HEK293 (cell line): ENCODE measurements around the gene CATSPERZ.

Source experiments
- CTCF ChIA-PET: fragments of 350-600 bp; formaldehyde crosslinking; extraction: SDS; loops from one replicate; lab custom pipeline; 2021; ENCODE audit warnings: antibody characterized with exemption; lab: Yijun Ruan, JAX
- POLR2A ChIA-PET: fragments of 300-600 bp; formaldehyde crosslinking; extraction: SDS; loops from one replicate; lab custom pipeline; 2020; ENCODE audit warnings: antibody characterized with exemption, inconsistent platforms; lab: Yijun Ruan, JAX
- H3K27ac ChIP-seq: fragments of 200-500 bp; sonication (Bioruptor generic); 2 replicates; pipeline ENCODE4 v1.5.1; 2014; ENCODE audit warnings: low read depth, low read length, control low read depth, inconsistent platforms; ENCODE audit errors: extremely low read depth
- H3K36me3 ChIP-seq, 2 experiments: fragments of 200-500 bp in 1 of 2; sonication (Bioruptor generic) in 1 of 2; 1 replicate in 1 of 2; 2 replicates in 1 of 2; pipeline ENCODE4 v1.5.1; 2014 to 2017; ENCODE audit warnings: inconsistent platforms in 2 of 2, low read length in 2 of 2; ENCODE audit not compliant: control insufficient read depth in 2 of 2, insufficient read depth in 1 of 2
- H3K4me1 ChIP-seq: fragments of 200-500 bp; sonication (Bioruptor generic); 2 replicates; pipeline ENCODE4 v1.5.1; 2014; ENCODE audit warnings: mild to moderate bottlenecking, low read length, inconsistent platforms; ENCODE audit not compliant: control insufficient read depth, insufficient read depth
- H3K4me3 ChIP-seq: 2 replicates; pipeline ENCODE4 v1.5.1; 2011; ENCODE audit warnings: low read depth, mild to moderate bottlenecking, control low read depth, low read length, moderate library complexity
- H3K9me3 ChIP-seq: fragments of 200-500 bp; sonication (Bioruptor generic); 2 replicates; pipeline ENCODE4 v1.5.1; 2014; ENCODE audit warnings: low read depth, low read length, inconsistent platforms; ENCODE audit not compliant: control insufficient read depth, insufficient read depth
- BCL11B ChIP-seq: fragments of 450-650 bp; formaldehyde crosslinking; IDR thresholded peaks from 2 replicates; pipeline ENCODE4 v1.5.1; 2016; ENCODE audit warnings: low read depth, missing biosample characterization, missing genetic modification characterization
- FEZF1 ChIP-seq: fragments of 450-650 bp; formaldehyde crosslinking; IDR thresholded peaks from 2 replicates; pipeline ENCODE4 v1.5.1; 2016; ENCODE audit warnings: missing biosample characterization, missing genetic modification characterization
- KLF1 ChIP-seq: fragments of 450-650 bp; formaldehyde crosslinking; IDR thresholded peaks from 2 replicates; pipeline ENCODE4 v1.5.1; 2016; ENCODE audit warnings: missing biosample characterization, missing genetic modification characterization
- SP2 ChIP-seq: fragments of 450-650 bp; formaldehyde crosslinking; IDR thresholded peaks from 2 replicates; pipeline ENCODE4 v1.5.1; 2016; ENCODE audit warnings: missing biosample characterization, missing genetic modification characterization
- ZNF221 ChIP-seq: fragments of 450-650 bp; formaldehyde crosslinking; IDR thresholded peaks from 2 replicates; pipeline ENCODE4 v1.5.1; 2017; ENCODE audit warnings: missing biosample characterization, missing genetic modification characterization, borderline replicate concordance
- ZNF223 ChIP-seq: fragments of 450-650 bp; formaldehyde crosslinking; IDR thresholded peaks from 2 replicates; pipeline ENCODE4 v1.5.1; 2016; ENCODE audit warnings: missing biosample characterization, missing genetic modification characterization
- ZNF501 ChIP-seq: fragments of 450-650 bp; formaldehyde crosslinking; IDR thresholded peaks from 2 replicates; pipeline ENCODE4 v1.5.1; 2016; ENCODE audit warnings: missing biosample characterization, missing genetic modification characterization
- ZNF514 ChIP-seq: fragments of 450-650 bp; formaldehyde crosslinking; IDR thresholded peaks from 2 replicates; pipeline ENCODE4 v1.5.1; 2016; ENCODE audit warnings: missing biosample characterization, missing genetic modification characterization
- ZNF544 ChIP-seq: fragments of 450-650 bp; formaldehyde crosslinking; IDR thresholded peaks from 2 replicates; pipeline ENCODE4 v1.5.0; 2017; ENCODE audit warnings: missing biosample characterization, missing genetic modification characterization
- ZNF626 ChIP-seq: fragments of 450-650 bp; sonication (Bioruptor Pico); formaldehyde crosslinking; IDR thresholded peaks from 2 replicates; pipeline ENCODE4 v1.5.1; 2018; ENCODE audit warnings: missing biosample characterization, missing genetic modification characterization, inconsistent platforms
- ZNF660 ChIP-seq: fragments of 450-650 bp; IDR thresholded peaks from 2 replicates; pipeline ENCODE4 v1.5.1; 2018; ENCODE audit warnings: missing biosample characterization, mild to moderate bottlenecking, missing genetic modification characterization
- TF ChIP-seq, protein P1 (sequence below): fragments of 450-650 bp; formaldehyde crosslinking; IDR thresholded peaks from 2 replicates; pipeline ENCODE4 v1.5.1; 2016; ENCODE audit warnings: missing biosample characterization, missing genetic modification characterization
- TF ChIP-seq, protein P2 (sequence below): fragments of 450-650 bp; formaldehyde crosslinking; IDR thresholded peaks from 2 replicates; pipeline ENCODE4 v1.5.1; 2017; ENCODE audit warnings: missing biosample characterization, mild to moderate bottlenecking, missing genetic modification characterization, moderate library complexity
- TF ChIP-seq, protein P3 (sequence below): fragments of 450-650 bp; IDR thresholded peaks from 2 replicates; pipeline ENCODE4 v1.5.1; 2018; ENCODE audit warnings: missing biosample characterization, missing genetic modification characterization

CATSPERZ gene

DNA sequence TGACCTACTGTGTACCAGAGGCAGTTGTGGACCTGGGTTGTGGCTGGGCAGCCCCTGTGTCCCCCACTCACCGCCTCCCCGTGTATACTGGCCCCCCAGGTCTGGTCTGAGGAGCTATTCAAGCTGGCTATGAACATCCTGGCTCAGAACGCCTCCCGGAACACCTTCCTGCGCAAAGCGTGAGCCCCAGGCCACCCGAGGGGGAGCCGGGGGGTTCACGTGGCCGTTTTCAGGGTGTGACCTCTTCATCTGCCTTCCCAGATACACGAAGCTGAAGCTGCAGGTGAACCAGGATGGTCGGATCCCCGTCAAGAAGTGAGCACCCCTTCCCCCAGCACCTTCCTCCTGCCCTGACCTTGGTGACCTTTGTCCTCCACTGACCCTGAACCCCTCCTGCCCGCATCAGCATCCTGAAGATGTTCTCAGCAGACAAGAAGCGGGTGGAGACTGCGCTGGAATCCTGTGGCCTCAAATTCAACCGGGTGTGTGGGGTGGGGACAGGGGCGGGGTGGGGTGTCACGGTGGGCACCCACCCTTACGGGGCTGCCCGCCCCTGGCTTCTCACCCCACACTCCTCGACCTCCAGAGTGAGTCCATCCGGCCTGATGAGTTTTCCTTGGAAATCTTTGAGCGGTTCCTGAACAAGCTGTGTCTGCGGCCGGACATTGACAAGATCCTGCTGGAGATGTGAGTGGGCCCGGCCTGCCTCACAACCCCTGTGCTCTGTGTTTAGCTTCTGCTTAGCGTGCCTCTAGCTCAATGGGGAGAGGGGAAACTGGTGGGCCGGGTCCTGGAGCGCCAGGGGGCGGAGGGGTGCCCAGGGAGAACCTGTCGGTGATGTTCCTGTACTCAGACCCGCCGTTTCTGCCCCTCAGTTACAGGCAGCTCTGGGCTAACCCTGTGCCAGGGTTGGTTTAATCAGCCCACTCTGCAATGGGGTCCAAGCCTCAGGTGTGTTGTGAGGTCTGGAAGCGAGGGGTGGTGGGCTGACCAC lies 44.7 kb upstream of the CATSPERZ start:
- ChIA-PET CTCF (interaction anchor here (0.6 to 1.9 kb wide), 9 partner anchors 9 to 1967 kb away, joined by 3 to 5 read pairs (median 3); partner anchors contain the start of gene PPP1R14B), POLR2A (interaction anchor here (0.9 to 1.6 kb wide), 6 partner anchors 11 to 16 kb away, joined by 3 to 6 read pairs (median 3); no protein-coding TSS in a partner anchor)
- Histone ChIP-seq H3K4me1 (peaks cover 10% of the 10 kb centered on the region), H3K36me3 (peaks cover 0 to 52% of the 10 kb centered on the region in 2 experiments; a peak in 2 of 3 replicates), H3K9me3 (no peaks in the 10 kb centered on the region), H3K27ac (no peak overlapping the region), H3K4me3 (no peak overlapping the region)
- TF ChIP-seq, protein P1, sequence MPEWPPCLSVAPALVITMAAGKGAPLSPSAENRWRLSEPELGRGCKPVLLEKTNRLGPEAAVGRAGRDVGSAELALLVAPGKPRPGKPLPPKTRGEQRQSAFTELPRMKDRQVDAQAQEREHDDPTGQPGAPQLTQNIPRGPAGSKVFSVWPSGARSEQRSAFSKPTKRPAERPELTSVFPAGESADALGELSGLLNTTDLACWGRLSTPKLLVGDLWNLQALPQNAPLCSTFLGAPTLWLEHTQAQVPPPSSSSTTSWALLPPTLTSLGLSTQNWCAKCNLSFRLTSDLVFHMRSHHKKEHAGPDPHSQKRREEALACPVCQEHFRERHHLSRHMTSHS (tag by site-specific recombination), result no peak
- peak; percentile 74; the same call in 1 of the 2 replicates for TF ChIP-seq BCL11B (tag by site-specific recombination)
- peak; percentile 96 for TF ChIP-seq KLF1 (tag by site-specific recombination)

DNA sequence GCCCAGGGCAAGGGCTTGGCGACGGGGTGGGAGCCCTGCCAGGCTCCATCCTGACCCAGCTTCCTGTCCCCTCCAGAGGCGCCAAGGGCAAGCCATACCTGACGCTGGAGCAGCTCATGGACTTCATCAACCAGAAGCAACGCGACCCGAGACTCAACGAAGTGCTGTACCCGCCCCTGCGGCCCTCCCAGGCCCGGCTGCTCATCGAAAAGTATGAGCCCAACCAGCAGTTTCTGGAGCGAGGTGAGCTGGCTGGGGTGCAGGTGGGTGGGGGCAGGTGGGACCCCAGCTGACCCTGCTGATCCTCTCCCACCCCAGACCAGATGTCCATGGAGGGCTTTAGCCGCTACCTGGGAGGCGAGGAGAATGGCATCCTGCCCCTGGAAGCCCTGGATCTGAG lies 43.9 kb upstream of the CATSPERZ start:
- ChIA-PET POLR2A (interaction anchor here (0.9 to 1.6 kb wide), 4 partner anchors 12 to 15 kb away, joined by 3 to 6 read pairs (median 4); no protein-coding TSS in a partner anchor), CTCF (interaction anchor here (0.6 to 0.8 kb wide), 3 partner anchors 12 to 87 kb away, joined by 3 to 5 read pairs (median 3); no protein-coding TSS in a partner anchor)
- Histone ChIP-seq H3K36me3 (peaks cover 0 to 57% of the 10 kb centered on the region in 2 experiments; a peak in 2 of 3 replicates), H3K27ac (no peak overlapping the region), H3K4me1 (peaks cover 5% of the 10 kb centered on the region), H3K9me3 (no peaks in the 10 kb centered on the region), H3K4me3 (no peak overlapping the region)
- no peak for TF ChIP-seq SP2 (tag by site-specific recombination)
- TF ChIP-seq, protein P2, sequence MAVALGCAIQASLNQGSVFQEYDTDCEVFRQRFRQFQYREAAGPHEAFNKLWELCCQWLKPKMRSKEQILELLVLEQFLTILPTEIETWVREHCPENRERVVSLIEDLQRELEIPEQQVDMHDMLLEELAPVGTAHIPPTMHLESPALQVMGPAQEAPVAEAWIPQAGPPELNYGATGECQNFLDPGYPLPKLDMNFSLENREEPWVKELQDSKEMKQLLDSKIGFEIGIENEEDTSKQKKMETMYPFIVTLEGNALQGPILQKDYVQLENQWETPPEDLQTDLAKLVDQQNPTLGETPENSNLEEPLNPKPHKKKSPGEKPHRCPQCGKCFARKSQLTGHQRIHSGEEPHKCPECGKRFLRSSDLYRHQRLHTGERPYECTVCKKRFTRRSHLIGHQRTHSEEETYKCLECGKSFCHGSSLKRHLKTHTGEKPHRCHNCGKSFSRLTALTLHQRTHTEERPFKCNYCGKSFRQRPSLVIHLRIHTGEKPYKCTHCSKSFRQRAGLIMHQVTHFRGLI (tag by site-specific recombination), result peak; percentile 83

DNA sequence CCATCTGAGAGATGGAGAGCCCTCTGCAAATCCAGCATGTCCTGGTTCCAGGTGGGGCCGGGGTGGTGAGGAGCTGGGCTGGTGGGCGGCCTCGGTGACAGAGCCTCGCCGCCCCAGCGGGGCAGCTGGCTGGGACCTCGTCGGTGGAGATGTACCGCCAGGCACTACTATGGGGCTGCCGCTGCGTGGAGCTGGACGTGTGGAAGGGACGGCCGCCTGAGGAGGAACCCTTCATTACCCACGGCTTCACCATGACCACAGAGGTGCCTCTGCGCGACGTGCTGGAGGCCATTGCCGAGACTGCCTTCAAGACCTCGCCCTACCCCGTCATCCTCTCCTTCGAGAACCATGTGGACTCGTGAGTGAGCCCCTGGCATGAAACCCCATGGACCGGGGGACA lies 41.8 kb upstream of the CATSPERZ start:
- peaks cover 0 to 78% of the 10 kb centered on the region in 2 experiments; a peak in 2 of 3 replicates for H3K36me3 ChIP-seq
- TF ChIP-seq ZNF221 (tag by site-specific recombination), result no peak
- TF ChIP-seq, protein P3, sequence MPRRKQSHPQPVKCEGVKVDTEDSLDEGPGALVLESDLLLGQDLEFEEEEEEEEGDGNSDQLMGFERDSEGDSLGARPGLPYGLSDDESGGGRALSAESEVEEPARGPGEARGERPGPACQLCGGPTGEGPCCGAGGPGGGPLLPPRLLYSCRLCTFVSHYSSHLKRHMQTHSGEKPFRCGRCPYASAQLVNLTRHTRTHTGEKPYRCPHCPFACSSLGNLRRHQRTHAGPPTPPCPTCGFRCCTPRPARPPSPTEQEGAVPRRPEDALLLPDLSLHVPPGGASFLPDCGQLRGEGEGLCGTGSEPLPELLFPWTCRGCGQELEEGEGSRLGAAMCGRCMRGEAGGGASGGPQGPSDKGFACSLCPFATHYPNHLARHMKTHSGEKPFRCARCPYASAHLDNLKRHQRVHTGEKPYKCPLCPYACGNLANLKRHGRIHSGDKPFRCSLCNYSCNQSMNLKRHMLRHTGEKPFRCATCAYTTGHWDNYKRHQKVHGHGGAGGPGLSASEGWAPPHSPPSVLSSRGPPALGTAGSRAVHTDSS (tag by site-specific recombination), result no peak
- TF ChIP-seq FEZF1, result no peak
- no peak for TF ChIP-seq ZNF626 (tag by site-specific recombination)
- TF ChIP-seq ZNF223, result no peak
- TF ChIP-seq ZNF544 (tag by site-specific recombination), result no peak
- TF ChIP-seq ZNF660 (tag by site-specific recombination), result no peak
- no peak for TF ChIP-seq ZNF514
- TF ChIP-seq ZNF501 (tag by site-specific recombination), result no peak
- POLR2A ChIA-PET, result interaction anchor here (0.8 to 1.6 kb wide), 4 partner anchors 9 to 15 kb away, joined by 3 to 7 read pairs (median 4); no protein-coding TSS in a partner anchor
- H3K4me1 ChIP-seq, result no peaks in the 10 kb centered on the region
- no peak overlapping the region for H3K4me3 ChIP-seq
- CTCF ChIA-PET, result interaction anchor here (0.6 kb wide), 1 partner anchor 9 kb away, joined by 3 read pairs; no protein-coding TSS in a partner anchor
- H3K27ac ChIP-seq, result no peak overlapping the region
- H3K9me3 ChIP-seq, result no peaks in the 10 kb centered on the region
